ENCODE measurements around the gene DCBLD1.
"Not testable (repeated sequence)": the region's sequence is repeated elsewhere in the genome, so short reads cannot be mapped to it uniquely, and the experiment has no call there.

DCBLD1 gene

DNA sequence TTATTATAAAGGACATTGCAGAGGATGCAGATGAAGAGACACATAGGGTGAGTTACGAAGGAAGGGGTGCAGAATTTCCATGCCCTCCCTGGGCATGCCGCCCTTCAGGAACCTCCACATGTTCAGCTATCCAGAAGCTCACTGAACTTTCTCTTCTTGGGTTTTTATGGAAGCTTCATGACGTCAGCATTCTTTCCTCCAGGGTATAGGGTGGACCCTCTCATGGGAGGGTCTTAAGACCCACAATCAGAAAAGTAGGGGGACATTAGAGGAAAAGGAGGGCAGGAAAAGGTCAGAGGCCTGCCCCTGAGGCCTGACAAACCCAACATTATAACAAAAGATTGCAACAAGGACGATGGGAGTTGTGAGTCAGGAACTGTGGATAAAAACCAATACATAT, 14.6 kb upstream of the DCBLD1 start:
- no peaks in the 10 kb centered on the region for H3K4me1 ChIP-seq
- TF ChIP-seq, protein P1, sequence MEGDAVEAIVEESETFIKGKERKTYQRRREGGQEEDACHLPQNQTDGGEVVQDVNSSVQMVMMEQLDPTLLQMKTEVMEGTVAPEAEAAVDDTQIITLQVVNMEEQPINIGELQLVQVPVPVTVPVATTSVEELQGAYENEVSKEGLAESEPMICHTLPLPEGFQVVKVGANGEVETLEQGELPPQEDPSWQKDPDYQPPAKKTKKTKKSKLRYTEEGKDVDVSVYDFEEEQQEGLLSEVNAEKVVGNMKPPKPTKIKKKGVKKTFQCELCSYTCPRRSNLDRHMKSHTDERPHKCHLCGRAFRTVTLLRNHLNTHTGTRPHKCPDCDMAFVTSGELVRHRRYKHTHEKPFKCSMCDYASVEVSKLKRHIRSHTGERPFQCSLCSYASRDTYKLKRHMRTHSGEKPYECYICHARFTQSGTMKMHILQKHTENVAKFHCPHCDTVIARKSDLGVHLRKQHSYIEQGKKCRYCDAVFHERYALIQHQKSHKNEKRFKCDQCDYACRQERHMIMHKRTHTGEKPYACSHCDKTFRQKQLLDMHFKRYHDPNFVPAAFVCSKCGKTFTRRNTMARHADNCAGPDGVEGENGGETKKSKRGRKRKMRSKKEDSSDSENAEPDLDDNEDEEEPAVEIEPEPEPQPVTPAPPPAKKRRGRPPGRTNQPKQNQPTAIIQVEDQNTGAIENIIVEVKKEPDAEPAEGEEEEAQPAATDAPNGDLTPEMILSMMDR (IDR thresholded peaks at IDR 0.05): no peak
- no peak overlapping the region for H3K4me3 ChIP-seq
- no peaks in the 10 kb centered on the region for H3K27me3 ChIP-seq
- no peak for DNase-seq
- no peaks in the 10 kb centered on the region for H3K36me3 ChIP-seq
- H3K27ac ChIP-seq: no peak overlapping the region
- H3K9me3 ChIP-seq: no peaks in the 10 kb centered on the region
- intact Hi-C loops (cut with DNase I; ENCODE audit: low total_unique reads): no loop called here

DNA sequence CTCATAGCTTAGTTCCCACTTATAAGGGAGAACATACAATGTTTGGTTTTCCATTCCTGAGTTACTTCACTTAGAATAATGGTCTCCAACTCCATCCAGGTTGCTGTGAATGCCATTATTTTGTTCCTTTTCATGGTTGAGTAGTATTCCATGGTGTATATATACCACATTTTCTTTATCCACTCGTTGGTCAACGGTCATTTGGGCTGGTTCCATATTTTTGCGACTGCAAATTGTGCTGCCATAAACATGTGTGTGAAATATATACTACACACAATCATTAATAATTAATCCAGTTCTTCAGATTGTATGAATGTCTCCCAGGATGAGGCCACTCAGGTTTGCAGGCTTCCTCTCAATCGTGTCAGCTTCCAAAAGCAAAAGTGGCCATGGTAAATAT, 13.9 kb upstream of the DCBLD1 start:
- DNase-seq; H3K4me1 ChIP-seq; H3K36me3 ChIP-seq; H3K27me3 ChIP-seq; H3K9me3 ChIP-seq; intact Hi-C loops (cut with DNase I; ENCODE audit: low total_unique reads); H3K4me3 ChIP-seq; H3K27ac ChIP-seq: not testable (repeated sequence)

DNA sequence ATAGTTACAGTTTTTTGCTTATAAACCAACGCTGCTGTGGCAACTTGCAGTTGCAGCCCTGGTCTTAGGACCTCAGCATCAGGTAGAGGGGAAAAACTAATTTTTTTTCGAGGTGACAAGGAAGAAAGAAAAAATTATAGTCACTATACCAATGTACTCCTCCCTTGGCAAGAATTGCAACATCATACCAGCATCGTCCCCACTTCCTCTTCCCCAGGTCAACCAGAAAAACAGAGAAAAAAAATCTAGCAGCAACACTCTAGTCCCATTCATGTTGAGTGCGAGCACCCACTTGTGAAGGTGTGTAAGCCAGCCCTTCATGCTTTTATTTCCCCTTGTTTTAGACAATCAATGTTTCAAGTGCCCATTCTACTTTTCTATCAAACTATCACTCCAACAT, 13.1 kb upstream of the DCBLD1 start:
- TF ChIP-seq, protein P1 (IDR thresholded peaks at IDR 0.05): no peak
- intact Hi-C loops (cut with DNase I; ENCODE audit: low total_unique reads): no loop called here
- DNase-seq: no peak

DNA sequence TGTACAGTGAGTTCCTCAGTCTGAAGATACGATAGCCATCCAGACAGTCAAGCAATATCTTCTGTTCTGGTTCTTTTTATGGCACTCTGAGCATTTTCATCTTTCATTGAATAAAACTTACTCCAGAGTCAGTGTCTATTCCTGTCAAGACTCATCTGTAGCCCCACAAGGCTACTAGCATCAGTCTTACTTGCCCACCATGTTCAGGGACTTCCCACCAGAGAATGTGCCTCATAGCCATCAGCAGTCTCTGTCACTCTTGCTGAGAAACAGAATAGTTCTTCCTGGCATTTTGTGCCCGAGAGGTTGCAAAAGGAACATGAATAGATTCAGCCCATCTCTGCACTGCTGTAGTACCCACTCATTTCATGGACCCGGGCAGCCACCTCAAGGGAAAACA, 12.7 kb upstream of the DCBLD1 start:
- H3K4me3 ChIP-seq: no peak overlapping the region
- H3K27ac ChIP-seq: no peak overlapping the region
- no peaks in the 10 kb centered on the region for H3K27me3 ChIP-seq
- no peak for DNase-seq
- H3K36me3 ChIP-seq: no peaks in the 10 kb centered on the region
- H3K4me1 ChIP-seq: no peaks in the 10 kb centered on the region
- intact Hi-C loops (cut with DNase I; ENCODE audit: low total_unique reads): no loop called here
- no peaks in the 10 kb centered on the region for H3K9me3 ChIP-seq
- TF ChIP-seq, protein P1 (IDR thresholded peaks at IDR 0.05): no peak

More for the DNA sequence above, 13.1 kb upstream of the DCBLD1 start:
- Histone ChIP-seq H3K27me3 (no peaks in the 10 kb centered on the region), H3K4me3 (no peak overlapping the region), H3K36me3 (no peaks in the 10 kb centered on the region), H3K4me1 (no peaks in the 10 kb centered on the region), H3K27ac (no peak overlapping the region), H3K9me3 (no peaks in the 10 kb centered on the region)

DNA sequence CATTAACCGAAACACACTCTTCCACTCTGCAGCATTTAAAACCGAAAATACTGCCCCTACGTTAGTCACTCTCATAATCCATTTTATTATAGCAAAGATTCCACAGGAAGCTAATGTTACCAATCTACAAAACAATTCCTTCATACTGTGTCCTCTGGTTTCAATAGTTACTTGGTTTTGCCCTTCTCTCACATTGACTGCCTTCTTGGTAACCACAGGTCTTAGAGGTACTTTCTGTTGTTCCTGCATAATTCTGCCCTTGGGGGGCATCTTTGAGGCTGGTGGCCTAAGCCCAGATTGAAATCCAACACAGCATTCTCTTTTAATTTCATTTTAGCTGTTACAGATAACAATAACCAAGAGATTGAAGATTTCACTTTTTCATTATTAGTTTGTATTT, 9.8 kb upstream of the DCBLD1 start:
- Histone ChIP-seq H3K36me3 (no peaks in the 10 kb centered on the region), H3K27me3 (no peaks in the 10 kb centered on the region), H3K4me3 (no peak overlapping the region), H3K27ac (no peak overlapping the region), H3K4me1 (no peaks in the 10 kb centered on the region), H3K9me3 (no peaks in the 10 kb centered on the region)
- DNase-seq: no peak
- intact Hi-C loops (cut with DNase I; ENCODE audit: low total_unique reads): no loop called here
- TF ChIP-seq, protein P1 (IDR thresholded peaks at IDR 0.05): no peak

DNA sequence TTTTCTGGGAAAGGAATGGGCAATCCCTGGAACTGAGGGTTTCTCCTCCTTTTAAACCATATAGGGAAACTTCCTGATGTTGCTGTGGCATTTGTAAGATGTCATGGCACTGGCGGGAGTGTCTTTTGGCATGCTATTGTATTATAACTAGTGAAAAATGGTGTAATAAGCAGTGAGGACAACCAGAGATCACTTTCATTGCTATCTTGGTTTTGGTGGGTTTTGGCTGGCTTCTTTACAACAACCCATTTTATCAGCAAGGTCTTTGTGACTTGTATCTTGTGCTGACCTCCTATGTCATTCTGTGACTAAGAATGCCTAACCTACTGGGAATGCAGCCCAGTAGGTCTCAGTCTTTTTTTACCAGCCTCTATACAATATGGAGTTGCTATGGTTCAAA, 9.1 kb upstream of the DCBLD1 start:
- H3K9me3 ChIP-seq: no peaks in the 10 kb centered on the region
- H3K4me3 ChIP-seq: no peak overlapping the region
- no peaks in the 10 kb centered on the region for H3K27me3 ChIP-seq
- no peak for DNase-seq
- intact Hi-C loops (cut with DNase I; ENCODE audit: low total_unique reads): no loop called here
- TF ChIP-seq, protein P1 (IDR thresholded peaks at IDR 0.05): no peak
- no peak overlapping the region for H3K27ac ChIP-seq
- H3K4me1 ChIP-seq: no peaks in the 10 kb centered on the region
- no peaks in the 10 kb centered on the region for H3K36me3 ChIP-seq
